ENCODE measurements around the gene DOCK11. TPM values are rescaled to one million over a fixed set of nuclear protein-coding genes. Genes with fewer than 3 reads are reported as not detected.

DOCK11 gene
- total and polyA plus RNA-seq, 2 of the 4 experiments (the other 2 are of a cell fraction): 3.9 to 13.1 TPM

DNA sequence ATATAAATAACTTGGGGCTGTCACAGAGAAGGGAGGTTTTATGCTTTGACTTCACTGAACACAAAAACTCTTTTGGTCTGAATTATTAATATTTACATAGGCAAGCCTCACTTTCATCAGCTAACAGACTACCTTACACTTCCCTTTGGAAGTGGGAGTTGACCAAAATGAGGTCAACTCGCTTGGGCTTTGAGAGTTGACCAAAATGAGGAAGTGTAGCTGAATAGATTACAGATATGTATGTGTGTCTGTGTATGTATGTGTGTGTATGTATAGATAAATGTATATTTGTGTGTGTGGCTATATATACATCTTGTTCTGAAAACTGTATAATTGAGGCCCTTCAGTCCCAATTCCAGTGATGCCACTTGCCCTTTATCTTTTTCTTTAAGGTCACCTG is 118.5 kb downstream of the DOCK11 start:
- ChIA-PET CTCF (interaction anchor here (0.9 kb wide), 1 partner anchor 12 kb away, joined by 3 read pairs; no protein-coding TSS in a partner anchor), POLR2A (ENCODE audit: unreplicated experiment) (no interaction called here)
- in situ Hi-C loops (cut with MboI; ENCODE audit: low sequenced_read_pairs) (no loop called here), dilution Hi-C loops (cut with HindIII; ENCODE audit: low sequenced_read_pairs, unreplicated experiment) (no loop called here), intact Hi-C loops (cut with micrococcal nuclease) (no loop called here)
- H3K4me2 ChIP-seq (ENCODE audit: low read depth, low read length): no peak overlapping the region
- H3K23ac ChIP-seq (ENCODE audit: low read depth, low read length): no peak overlapping the region
- H3K56ac ChIP-seq (ENCODE audit: extremely low read depth, insufficient read depth, low read length): no peak overlapping the region
- H2BK120ac ChIP-seq (ENCODE audit: low read depth, low read length): no peak overlapping the region
- H3K9ac ChIP-seq (ENCODE audit: low read depth, low read length): no peak overlapping the region
- H3K14ac ChIP-seq (replicated peaks; ENCODE audit: low read depth, low read length): no peak overlapping the region
- no peak overlapping the region for H2AK9ac ChIP-seq (replicated peaks; ENCODE audit: low read depth, low read length, poor library complexity)
- no peak overlapping the region for H4K8ac ChIP-seq (ENCODE audit: low read depth in 2 of 2, low read length in 2 of 2)
- no peak overlapping the region for H2BK15ac ChIP-seq (ENCODE audit: low read depth, low read length)
- H4K20me1 ChIP-seq (ENCODE audit: insufficient read depth, low read length): no peaks in the 10 kb centered on the region
- H3K9me3 ChIP-seq (ENCODE audit: control insufficient read depth, insufficient read depth, low read length): no peaks in the 10 kb centered on the region
- no peak for TF ChIP-seq MAFK (IDR thresholded peaks at IDR 0.05; ENCODE audit: low read depth, low read length)
- no peak for TF ChIP-seq BHLHE40 (IDR thresholded peaks at IDR 0.05; ENCODE audit: low read depth, low read length)
- no peak for TF ChIP-seq CHD1 (IDR thresholded peaks at IDR 0.05; ENCODE audit: low read depth, low read length)
- TF ChIP-seq FOS (IDR thresholded peaks at IDR 0.05; ENCODE audit: low read depth, low read length): no peak
- TF ChIP-seq MXI1 (IDR thresholded peaks at IDR 0.05; ENCODE audit: borderline replicate concordance, low read depth, low read length): no peak
- no peak for TF ChIP-seq MAZ (IDR thresholded peaks at IDR 0.05; ENCODE audit: borderline replicate concordance, low read depth, low read length)
- no peak for TF ChIP-seq CEBPB (IDR thresholded peaks at IDR 0.05; ENCODE audit: low read depth, low read length)
- TF ChIP-seq, protein P1, sequence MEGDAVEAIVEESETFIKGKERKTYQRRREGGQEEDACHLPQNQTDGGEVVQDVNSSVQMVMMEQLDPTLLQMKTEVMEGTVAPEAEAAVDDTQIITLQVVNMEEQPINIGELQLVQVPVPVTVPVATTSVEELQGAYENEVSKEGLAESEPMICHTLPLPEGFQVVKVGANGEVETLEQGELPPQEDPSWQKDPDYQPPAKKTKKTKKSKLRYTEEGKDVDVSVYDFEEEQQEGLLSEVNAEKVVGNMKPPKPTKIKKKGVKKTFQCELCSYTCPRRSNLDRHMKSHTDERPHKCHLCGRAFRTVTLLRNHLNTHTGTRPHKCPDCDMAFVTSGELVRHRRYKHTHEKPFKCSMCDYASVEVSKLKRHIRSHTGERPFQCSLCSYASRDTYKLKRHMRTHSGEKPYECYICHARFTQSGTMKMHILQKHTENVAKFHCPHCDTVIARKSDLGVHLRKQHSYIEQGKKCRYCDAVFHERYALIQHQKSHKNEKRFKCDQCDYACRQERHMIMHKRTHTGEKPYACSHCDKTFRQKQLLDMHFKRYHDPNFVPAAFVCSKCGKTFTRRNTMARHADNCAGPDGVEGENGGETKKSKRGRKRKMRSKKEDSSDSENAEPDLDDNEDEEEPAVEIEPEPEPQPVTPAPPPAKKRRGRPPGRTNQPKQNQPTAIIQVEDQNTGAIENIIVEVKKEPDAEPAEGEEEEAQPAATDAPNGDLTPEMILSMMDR (conservative IDR thresholded peaks at IDR 0.05; ENCODE audit: low read depth, low read length): no peak
- TF ChIP-seq SMC3 (IDR thresholded peaks at IDR 0.05; ENCODE audit: low read depth, low read length): no peak
- TF ChIP-seq NFE2L2 (IDR thresholded peaks at IDR 0.05; ENCODE audit: low read depth, low read length): no peak
- no peak for TF ChIP-seq RCOR1 (IDR thresholded peaks at IDR 0.05; ENCODE audit: insufficient replicate concordance, low read length)
- TF ChIP-seq, protein P2, sequence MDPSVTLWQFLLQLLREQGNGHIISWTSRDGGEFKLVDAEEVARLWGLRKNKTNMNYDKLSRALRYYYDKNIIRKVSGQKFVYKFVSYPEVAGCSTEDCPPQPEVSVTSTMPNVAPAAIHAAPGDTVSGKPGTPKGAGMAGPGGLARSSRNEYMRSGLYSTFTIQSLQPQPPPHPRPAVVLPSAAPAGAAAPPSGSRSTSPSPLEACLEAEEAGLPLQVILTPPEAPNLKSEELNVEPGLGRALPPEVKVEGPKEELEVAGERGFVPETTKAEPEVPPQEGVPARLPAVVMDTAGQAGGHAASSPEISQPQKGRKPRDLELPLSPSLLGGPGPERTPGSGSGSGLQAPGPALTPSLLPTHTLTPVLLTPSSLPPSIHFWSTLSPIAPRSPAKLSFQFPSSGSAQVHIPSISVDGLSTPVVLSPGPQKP (IDR thresholded peaks at IDR 0.05; ENCODE audit: borderline replicate concordance, low read depth, low read length): no peak
- TF ChIP-seq, protein P3, sequence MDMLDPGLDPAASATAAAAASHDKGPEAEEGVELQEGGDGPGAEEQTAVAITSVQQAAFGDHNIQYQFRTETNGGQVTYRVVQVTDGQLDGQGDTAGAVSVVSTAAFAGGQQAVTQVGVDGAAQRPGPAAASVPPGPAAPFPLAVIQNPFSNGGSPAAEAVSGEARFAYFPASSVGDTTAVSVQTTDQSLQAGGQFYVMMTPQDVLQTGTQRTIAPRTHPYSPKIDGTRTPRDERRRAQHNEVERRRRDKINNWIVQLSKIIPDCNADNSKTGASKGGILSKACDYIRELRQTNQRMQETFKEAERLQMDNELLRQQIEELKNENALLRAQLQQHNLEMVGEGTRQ (IDR thresholded peaks at IDR 0.05; ENCODE audit: low read depth, low read length): no peak
- H3K27ac ChIP-seq (ENCODE audit: insufficient read depth, low read length): no peak overlapping the region
- H4K91ac ChIP-seq (ENCODE audit: insufficient read depth, low read depth, low read length): no peak overlapping the region
- H3K4me1 ChIP-seq (ENCODE audit: control insufficient read depth, insufficient read depth, low read length): no peaks in the 10 kb centered on the region
- ATAC-seq (ENCODE audit: low read depth): no peak
- H3K9me1 ChIP-seq (ENCODE audit: insufficient read depth, low read length): no peaks in the 10 kb centered on the region
- WGBS, 2 experiments (ENCODE audit: extremely low coverage in 2 of 2, insufficient read length in 1 of 2): no CpG with 5 or more reads among the region's 1 CpG
- H2BK20ac ChIP-seq (ENCODE audit: low read depth, low read length): no peak overlapping the region
- H3K4ac ChIP-seq (ENCODE audit: low read depth, low read length): no peak overlapping the region
- no peak overlapping the region for H2AFZ ChIP-seq (replicated peaks; ENCODE audit: low read length, poor library complexity)
- H3K4me3 ChIP-seq (ENCODE audit: insufficient read depth, low read depth, low read length): no peak overlapping the region
- H3K36me3 ChIP-seq (ENCODE audit: control insufficient read depth, insufficient read depth, low read length): 0 out of 2 replicates have a peak, but pooled peaks cover 4% of the 10 kb centered on the region
- H3K79me1 ChIP-seq (ENCODE audit: low read depth in 1 of 2, low read length in 2 of 2): no peaks in the 10 kb centered on the region
- H4K5ac ChIP-seq (ENCODE audit: low read depth, low read length): no peak overlapping the region
- H3K27me3 ChIP-seq (ENCODE audit: control insufficient read depth, insufficient read depth, low read length): no peaks in the 10 kb centered on the region
- H3K18ac ChIP-seq (ENCODE audit: low read depth, low read length): no peak overlapping the region
- H2AK5ac ChIP-seq (ENCODE audit: low read depth, low read length): no peak overlapping the region
- no TSS peak for BruUV-seq (replicated peaks)
- H2BK5ac ChIP-seq (ENCODE audit: low read depth, low read length, poor library complexity, severe bottlenecking): no peak overlapping the region
- DNase-seq: no peak
